K562 (cell line): Measurements from ENCODE around the gene TEFM.

ENCODE experiments used
- ARID2 ChIP-seq: fragments of 450-650 bp; IDR thresholded peaks from 2 replicates; pipeline ENCODE4 v1.6.1; 2017; ENCODE audit warnings: antibody characterized with exemption, mild to moderate bottlenecking
- ELF1 ChIP-seq: fragments of 200-800 bp; sonication (Bioruptor generic); IDR thresholded peaks from 2 replicates; pipeline ENCODE4 v1.6.1; 2016; ENCODE audit warnings: missing genetic modification characterization, missing compliant biosample characterization
- EP300 ChIP-seq: IDR thresholded peaks from 2 replicates; pipeline ENCODE4 v1.6.1; 2012; ENCODE audit warnings: low read length, improper control_type of control experiment
- FOXM1 ChIP-seq, 2 experiments: fragments of 450-650 bp in 1 of 2; sonication (generic) in 1 of 2; formaldehyde crosslinking in 1 of 2; IDR thresholded peaks; 2 replicates each; pipeline versions ENCODE4 v1.6.1 to v1.9.0; 2017 to 2022; ENCODE audit warnings: low read depth in 2 of 2, mild to moderate bottlenecking in 2 of 2, missing genetic modification reagents in 1 of 2, moderate library complexity in 1 of 2
- GTF2E2 ChIP-seq: fragments of 200-800 bp; sonication (Bioruptor generic); IDR thresholded peaks from 2 replicates; pipeline ENCODE4 v1.6.1; 2016; ENCODE audit warnings: missing genetic modification characterization, missing compliant biosample characterization
- HDAC6 ChIP-seq: IDR thresholded peaks from 2 replicates; pipeline ENCODE4 v1.6.1; 2012; ENCODE audit warnings: low read depth, mild to moderate bottlenecking, control low read depth, inconsistent platforms, low read length, moderate library complexity
- HDGF ChIP-seq: fragments of 450-650 bp; IDR thresholded peaks from 2 replicates; pipeline ENCODE4 v1.6.1; 2016
- KAT2B ChIP-seq: IDR thresholded peaks from one replicate; pipeline ENCODE4 v1.6.1; 2012; ENCODE audit warnings: low read depth, mild to moderate bottlenecking, control low read depth, inconsistent platforms, low read length, moderate library complexity
- MAFF ChIP-seq: IDR thresholded peaks from 2 replicates; pipeline ENCODE4 v1.6.1; 2012; ENCODE audit warnings: low read length, improper control_type of control experiment
- MAX ChIP-seq: sonication (generic); formaldehyde crosslinking; IDR thresholded peaks from 2 replicates; pipeline ENCODE4 v1.9.0; 2022; ENCODE audit warnings: mild to moderate bottlenecking, missing genetic modification reagents
- ZNF277 ChIP-seq: fragments of 250-450 bp; sonication (Bioruptor Pico); IDR thresholded peaks from 2 replicates; pipeline ENCODE4 v1.8.0; 2022; ENCODE audit warnings: inconsistent platforms, mild to moderate bottlenecking, moderate library complexity, borderline replicate concordance

GRCh38 chr17:30920683-30921543 lies 14.9 kb upstream of the TEFM start:
- no peak for TF ChIP-seq MAX (CRISPR knock-in tag)
- TF ChIP-seq ZNF277 (CRISPR knock-in tag), result no peak
- no peak for TF ChIP-seq GTF2E2 (tag)
- no peak for TF ChIP-seq HDAC6
- no peak for TF ChIP-seq ARID2
- TF ChIP-seq KAT2B, result no peak
- no peak for TF ChIP-seq EP300
- TF ChIP-seq FOXM1 (IDR thresholded peaks at IDR 0.05; ENCODE audit: low read depth), result no peak
- TF ChIP-seq FOXM1 (CRISPR knock-in tag; IDR thresholded peaks at IDR 0.05; ENCODE audit: low read depth), result no peak
- no peak for TF ChIP-seq HDGF
- no peak for TF ChIP-seq MAFF
- no peak for TF ChIP-seq ELF1 (tag)
